ENCODE measurements around the gene KCNMB4.

- TF ChIP-seq CTCF (conservative IDR thresholded peaks at IDR 0.05; ENCODE audit: low read depth, low read length) = no peak
- TF ChIP-seq EZH2 (IDR thresholded peaks at IDR 0.05; ENCODE audit: borderline replicate concordance, low read depth, low read length, poor library complexity, severe bottlenecking) = no peak
Observed at GRCh38 chr12:70468741-70469140, 102.7 kb downstream of the KCNMB4 start.

Measured in A673 (cell line).